ENCODE results near the gene DNAH7.
A peak's percentile ranks its signal among the peaks of the same experiment; 100 is the strongest.
"Not testable (repeated sequence)": the region's sequence is repeated elsewhere in the genome, so short reads cannot be mapped to it uniquely, and the experiment has no call there.

DNAH7 gene

DNA sequence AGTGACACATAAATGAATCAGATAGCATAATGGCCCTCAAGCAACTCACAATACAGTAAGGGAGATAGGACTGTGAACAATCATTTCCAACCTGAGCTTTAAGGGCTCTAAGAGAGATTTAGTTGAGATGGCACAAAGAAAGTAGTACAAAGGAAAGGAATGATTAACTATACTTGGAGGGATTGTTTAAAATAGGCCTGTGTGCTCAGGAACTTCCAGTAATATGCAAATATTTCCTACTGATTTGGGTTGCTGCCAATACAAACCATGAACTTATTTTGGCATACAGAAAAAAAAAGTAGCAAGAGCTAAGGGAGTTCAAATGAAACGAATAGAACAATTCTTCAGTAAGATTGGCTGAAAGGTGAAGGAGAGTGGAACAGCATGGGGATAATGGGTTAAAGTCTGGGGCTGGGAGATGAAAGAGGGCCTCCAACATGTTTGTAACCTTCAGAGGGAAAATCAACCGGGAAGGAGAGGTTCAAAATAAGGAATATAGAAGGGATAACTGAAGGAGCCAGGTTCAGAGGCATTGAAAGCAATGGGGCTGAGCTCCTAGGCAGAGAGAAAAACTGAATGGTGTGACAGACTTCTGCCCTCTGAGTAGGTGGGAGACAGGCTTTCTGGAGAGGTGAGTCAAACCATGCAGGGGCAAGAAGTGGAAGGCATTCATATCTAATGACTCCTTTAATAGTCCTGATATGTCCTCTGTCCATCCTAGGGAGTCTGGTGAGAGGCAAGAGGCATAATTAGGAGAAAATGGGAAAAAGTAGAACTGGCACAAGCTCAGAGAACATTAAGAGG, 83.5 kb downstream of the DNAH7 start:
- no peak for DNase-seq
- peaks cover 0 to 4% of the 10 kb centered on the region in 2 donors for H3K27me3 Mint-ChIP-seq
- peaks cover 5 to 8% of the 10 kb centered on the region in 2 donors for H3K4me1 Mint-ChIP-seq
- no peak overlapping the region for H3K4me3 Mint-ChIP-seq
- peaks cover 0 to 2% of the 10 kb centered on the region in 2 donors for H3K9me3 Mint-ChIP-seq
- no peak for ATAC-seq (replicated peaks)
- H3K36me3 Mint-ChIP-seq, result peaks cover 0 to 7% of the 10 kb centered on the region in 2 donors
- H3K27ac Mint-ChIP-seq, result no peak overlapping the region

DNA sequence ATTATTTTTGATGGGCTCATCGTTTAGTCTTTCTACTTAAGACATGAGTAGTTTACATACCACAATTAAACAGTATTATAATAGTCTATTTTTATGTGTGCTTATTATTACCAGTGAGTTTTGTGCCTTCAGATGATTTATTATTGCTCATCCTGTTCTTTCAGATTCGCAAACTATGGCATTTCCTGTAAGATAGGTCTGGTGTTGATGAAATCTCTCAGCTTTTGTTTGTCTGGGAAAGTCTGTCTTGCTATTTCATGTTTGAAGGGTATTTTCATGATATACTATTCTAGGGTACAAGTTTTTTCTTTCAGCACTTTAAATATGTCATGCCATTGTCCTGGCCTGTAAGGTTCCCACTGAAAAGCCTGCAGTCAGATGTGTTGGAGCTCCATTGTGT, 101.3 kb downstream of the DNAH7 start:
- H3K9me3 Mint-ChIP-seq, result peaks cover 0 to 5% of the 10 kb centered on the region in 2 donors
- no peak for DNase-seq
- peaks cover 5 to 6% of the 10 kb centered on the region in 2 donors for H3K27me3 Mint-ChIP-seq
- H3K4me3 Mint-ChIP-seq, result no peak overlapping the region
- H3K4me1 Mint-ChIP-seq, result peaks cover 2 to 6% of the 10 kb centered on the region in 2 donors
- no peak overlapping the region for H3K27ac Mint-ChIP-seq
- peaks cover 0 to 4% of the 10 kb centered on the region in 2 donors for H3K36me3 Mint-ChIP-seq
- ATAC-seq (replicated peaks), result no peak

DNA sequence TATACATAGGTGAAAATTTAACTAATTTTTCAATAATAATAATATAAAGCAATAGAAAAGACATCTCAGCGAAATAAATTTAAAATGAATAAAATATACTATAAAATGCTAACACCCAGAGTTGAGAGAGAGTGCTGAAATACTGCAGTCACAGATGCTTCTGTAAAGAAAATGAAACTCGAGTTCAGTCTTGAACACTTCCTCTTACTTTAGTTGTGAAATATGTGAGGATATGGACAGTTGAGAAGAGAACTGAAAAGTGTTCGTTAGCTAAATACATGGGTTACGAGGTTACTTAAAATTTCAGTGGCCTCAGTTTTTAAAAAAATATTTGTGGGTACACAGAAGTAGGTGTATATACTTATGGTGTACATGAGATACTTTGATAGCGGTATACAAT, 106.8 kb downstream of the DNAH7 start:
- Mint-ChIP-seq H3K27me3 (peaks cover 0 to 7% of the 10 kb centered on the region in 2 donors), H3K27ac (no peak overlapping the region), H3K9me3 (peaks cover 0 to 6% of the 10 kb centered on the region in 2 donors), H3K36me3 (peaks cover 3 to 12% of the 10 kb centered on the region in 2 donors), H3K4me1 (peaks cover 4 to 10% of the 10 kb centered on the region in 2 donors), H3K4me3 (no peak overlapping the region)
- peak; percentile 65 to 80 for ATAC-seq (replicated peaks)
- no peak for DNase-seq

DNA sequence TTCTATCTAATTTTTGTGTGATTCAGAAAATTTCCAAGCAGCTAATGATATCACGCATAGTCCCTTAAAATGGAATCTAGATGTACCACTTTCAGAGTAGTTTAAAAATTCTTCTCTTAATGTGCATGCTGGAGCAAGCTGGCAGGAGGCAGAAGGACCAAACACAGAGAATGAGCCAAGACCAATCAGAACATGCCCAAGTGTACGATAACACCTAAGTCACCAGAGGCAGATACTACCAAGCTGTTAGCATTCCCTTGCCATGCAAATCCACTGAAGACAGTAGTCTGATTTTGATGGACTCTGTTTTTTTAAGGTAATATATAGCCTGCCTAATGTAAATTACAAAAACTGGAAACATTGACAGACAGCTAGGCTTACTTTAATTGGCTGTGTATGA, 109.3 kb downstream of the DNAH7 start:
- Mint-ChIP-seq H3K36me3 (peaks cover 6 to 21% of the 10 kb centered on the region in 2 donors), H3K4me3 (no peak overlapping the region), H3K9me3 (peaks cover 0 to 5% of the 10 kb centered on the region in 2 donors), H3K27ac (no peak overlapping the region), H3K4me1 (peaks cover 4 to 10% of the 10 kb centered on the region in 2 donors), H3K27me3 (peaks cover 0 to 3% of the 10 kb centered on the region in 2 donors)
- ATAC-seq (replicated peaks) (no peak), DNase-seq (no peak)

DNA sequence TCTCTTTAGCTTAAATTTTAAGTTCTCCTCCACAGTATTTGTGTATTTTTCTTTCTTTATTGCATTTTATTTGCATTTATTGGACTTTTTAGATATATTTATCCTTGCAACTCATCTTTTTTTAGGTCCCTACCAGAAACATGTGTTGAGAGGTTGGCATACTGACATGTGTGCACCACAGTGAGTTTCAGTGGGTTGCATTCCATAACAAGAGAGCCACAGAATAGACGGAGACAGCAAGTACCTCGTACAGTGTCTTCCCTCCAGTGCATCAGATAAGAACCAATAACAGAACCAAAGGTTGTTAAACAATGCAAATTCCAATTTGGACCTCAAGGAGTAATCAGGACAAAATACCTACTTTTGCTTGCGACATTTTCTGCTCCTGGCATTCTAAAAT, 111.9 kb downstream of the DNAH7 start:
- Mint-ChIP-seq H3K9me3 (peaks cover 6 to 11% of the 10 kb centered on the region in 2 donors), H3K27ac (no peak overlapping the region), H3K4me3 (no peak overlapping the region), H3K4me1 (no peaks in the 10 kb centered on the region), H3K27me3 (peaks cover 0 to 6% of the 10 kb centered on the region in 2 donors), H3K36me3 (peaks cover 11 to 28% of the 10 kb centered on the region in 2 donors)
- DNase-seq, result no peak
- no peak for ATAC-seq (replicated peaks)

DNA sequence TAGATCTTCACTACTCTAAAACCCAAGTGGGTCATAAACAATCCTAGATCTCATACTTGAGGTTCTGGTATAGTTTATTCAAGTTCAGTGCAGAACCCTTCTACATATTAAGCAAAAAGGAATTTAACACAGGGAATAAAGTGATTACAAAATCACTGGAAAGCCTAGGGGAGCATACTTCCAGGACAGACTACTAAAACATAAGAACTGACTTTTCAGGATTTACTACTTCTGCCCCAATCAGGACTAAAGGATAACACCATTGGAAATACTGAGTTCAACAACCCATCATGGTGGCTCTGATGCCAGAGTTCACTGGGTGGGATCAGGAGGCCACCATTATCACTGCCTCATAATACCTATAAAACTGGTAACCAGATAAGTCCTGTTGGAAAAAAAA, 123.6 kb downstream of the DNAH7 start:
- DNase-seq (no peak), ATAC-seq (replicated peaks) (no peak)
- Mint-ChIP-seq H3K4me3 (no peak overlapping the region), H3K4me1 (peaks cover 0 to 3% of the 10 kb centered on the region in 2 donors), H3K27me3 (no peaks in the 10 kb centered on the region), H3K9me3 (peaks cover 14% of the 10 kb centered on the region in 2 donors), H3K27ac (no peak overlapping the region), H3K36me3 (peaks cover 21 to 23% of the 10 kb centered on the region in 2 donors)

DNA sequence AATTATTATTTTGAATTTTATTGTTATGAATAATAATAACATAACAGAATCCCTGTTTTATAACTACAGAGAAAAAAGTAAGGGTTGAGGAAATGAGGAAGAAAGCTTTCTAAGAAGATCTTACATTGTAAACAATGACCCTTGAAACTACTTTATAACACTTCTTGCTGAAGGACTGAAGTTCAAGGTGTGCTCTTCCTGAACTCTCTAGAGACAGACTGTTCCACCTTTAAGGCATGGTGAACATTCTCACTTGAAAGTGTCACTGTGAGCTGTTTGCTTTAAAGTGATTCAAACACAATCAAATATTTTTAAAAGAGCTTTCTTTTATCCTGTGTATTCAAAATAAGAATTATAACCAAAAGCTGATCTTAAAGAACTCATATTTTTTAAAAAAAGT, 131.5 kb downstream of the DNAH7 start:
- Mint-ChIP-seq H3K9me3 (peaks cover 1 to 5% of the 10 kb centered on the region in 2 donors), H3K27me3 (no peaks in the 10 kb centered on the region), H3K27ac (no peak overlapping the region), H3K4me3 (no peak overlapping the region), H3K4me1 (peaks cover 0 to 2% of the 10 kb centered on the region in 2 donors), H3K36me3 (peaks cover 14 to 17% of the 10 kb centered on the region in 2 donors)
- DNase-seq (no peak), ATAC-seq (replicated peaks) (no peak)

DNA sequence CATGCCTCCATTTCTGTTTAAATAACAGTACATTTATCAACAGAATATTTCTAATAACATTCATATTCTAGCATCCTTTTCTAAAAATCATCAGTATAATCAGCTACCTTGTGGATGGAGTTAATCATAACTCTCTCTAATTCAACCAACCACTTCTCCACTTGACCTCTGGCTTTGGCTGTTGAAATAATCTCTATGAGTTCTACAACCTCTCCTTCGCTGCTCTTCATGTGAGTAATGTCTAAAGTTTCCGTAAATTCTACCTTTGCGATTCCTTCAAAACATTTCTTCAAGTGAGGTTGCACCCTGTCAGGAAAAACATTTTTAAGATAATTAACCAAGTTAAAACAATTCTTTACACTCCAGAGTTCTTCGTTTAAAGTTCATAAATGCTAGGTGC, 134.2 kb downstream of the DNAH7 start:
- no peaks in the 10 kb centered on the region for H3K9me3 Mint-ChIP-seq
- no peaks in the 10 kb centered on the region for H3K27me3 Mint-ChIP-seq
- ATAC-seq (replicated peaks) (no peak), DNase-seq (no peak)
- H3K27ac Mint-ChIP-seq, result no peak overlapping the region
- peaks cover 9 to 27% of the 10 kb centered on the region in 2 donors for H3K36me3 Mint-ChIP-seq
- H3K4me3 Mint-ChIP-seq, result no peak overlapping the region
- peaks cover 0 to 2% of the 10 kb centered on the region in 2 donors for H3K4me1 Mint-ChIP-seq

DNA sequence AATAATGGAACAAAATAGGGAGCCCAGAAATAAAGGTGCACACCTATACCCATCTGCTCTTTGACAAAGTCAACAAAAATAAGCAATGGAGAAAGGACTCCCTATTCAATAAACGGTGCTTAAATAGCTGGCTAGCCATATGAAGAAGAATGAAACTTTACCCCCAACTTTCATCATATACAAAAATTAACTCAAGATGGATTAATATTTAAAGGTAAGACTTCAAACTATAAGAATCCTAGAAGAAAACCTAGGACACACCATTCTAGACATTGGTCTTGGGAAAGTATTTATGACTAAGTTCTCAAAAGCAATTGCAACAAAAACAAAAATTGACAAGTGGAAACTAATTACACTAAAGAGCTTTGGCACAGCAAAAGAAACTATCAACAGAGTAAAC, 139.1 kb downstream of the DNAH7 start:
- Mint-ChIP-seq H3K4me3 (no peak overlapping the region), H3K4me1 (peaks cover 0 to 2% of the 10 kb centered on the region in 2 donors), H3K27ac (no peak overlapping the region), H3K27me3 (no peaks in the 10 kb centered on the region), H3K9me3 (no peaks in the 10 kb centered on the region), H3K36me3 (peaks cover 3 to 27% of the 10 kb centered on the region in 2 donors)
- ATAC-seq (replicated peaks) (no peak), DNase-seq (no peak)

DNA sequence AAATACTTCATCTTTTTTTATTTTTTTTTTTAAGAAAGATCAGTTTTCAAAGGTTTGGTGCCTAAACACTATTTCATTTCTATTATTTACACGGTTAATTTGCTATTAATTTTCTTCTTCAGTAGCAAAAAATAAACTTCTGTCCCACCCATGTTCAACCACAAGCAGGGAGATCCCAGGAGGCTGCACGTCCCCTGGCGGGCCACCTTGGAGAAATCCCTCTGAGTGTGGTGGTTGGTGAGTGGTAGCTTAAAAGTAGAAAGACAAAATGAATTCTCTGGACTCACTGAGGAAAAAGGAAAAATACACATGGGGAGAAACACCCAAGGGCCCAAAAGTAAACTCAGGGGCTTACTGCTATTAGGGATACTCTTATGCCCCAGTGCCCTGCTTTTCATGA, 143.5 kb downstream of the DNAH7 start:
- ATAC-seq (replicated peaks) (no peak), DNase-seq (no peak)
- Mint-ChIP-seq H3K4me1 (no peaks in the 10 kb centered on the region), H3K36me3 (peaks cover 10 to 24% of the 10 kb centered on the region in 2 donors), H3K4me3 (no peak overlapping the region), H3K27me3 (no peaks in the 10 kb centered on the region), H3K27ac (no peak overlapping the region), H3K9me3 (peaks cover 4% of the 10 kb centered on the region in 2 donors)

DNA sequence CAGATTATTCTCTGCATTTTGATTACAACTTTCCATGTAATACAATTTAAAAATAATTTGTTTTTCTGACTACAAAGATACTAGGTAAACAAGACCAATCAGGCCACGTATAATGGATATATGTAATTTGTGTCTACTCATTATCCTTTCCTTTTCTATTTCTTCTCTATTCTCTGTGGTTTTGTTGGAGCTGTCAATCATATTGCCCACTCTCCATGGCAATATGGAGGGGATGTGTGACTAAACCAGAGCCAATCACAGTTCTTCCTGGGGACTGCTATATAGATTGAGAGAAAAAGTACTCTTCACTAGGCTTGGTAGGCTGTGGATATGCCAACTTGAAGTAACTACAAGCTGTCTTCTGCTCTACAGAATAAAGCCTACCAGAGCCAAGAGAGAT, 144.7 kb downstream of the DNAH7 start:
- peaks cover 14 to 19% of the 10 kb centered on the region in 2 donors for H3K36me3 Mint-ChIP-seq
- H3K4me3 Mint-ChIP-seq, result no peak overlapping the region
- ATAC-seq (replicated peaks) (no peak), DNase-seq (no peak)
- no peak overlapping the region for H3K27ac Mint-ChIP-seq
- H3K27me3 Mint-ChIP-seq, result no peaks in the 10 kb centered on the region
- H3K4me1 Mint-ChIP-seq, result no peaks in the 10 kb centered on the region
- H3K9me3 Mint-ChIP-seq, result peaks cover 5 to 8% of the 10 kb centered on the region in 2 donors

DNA sequence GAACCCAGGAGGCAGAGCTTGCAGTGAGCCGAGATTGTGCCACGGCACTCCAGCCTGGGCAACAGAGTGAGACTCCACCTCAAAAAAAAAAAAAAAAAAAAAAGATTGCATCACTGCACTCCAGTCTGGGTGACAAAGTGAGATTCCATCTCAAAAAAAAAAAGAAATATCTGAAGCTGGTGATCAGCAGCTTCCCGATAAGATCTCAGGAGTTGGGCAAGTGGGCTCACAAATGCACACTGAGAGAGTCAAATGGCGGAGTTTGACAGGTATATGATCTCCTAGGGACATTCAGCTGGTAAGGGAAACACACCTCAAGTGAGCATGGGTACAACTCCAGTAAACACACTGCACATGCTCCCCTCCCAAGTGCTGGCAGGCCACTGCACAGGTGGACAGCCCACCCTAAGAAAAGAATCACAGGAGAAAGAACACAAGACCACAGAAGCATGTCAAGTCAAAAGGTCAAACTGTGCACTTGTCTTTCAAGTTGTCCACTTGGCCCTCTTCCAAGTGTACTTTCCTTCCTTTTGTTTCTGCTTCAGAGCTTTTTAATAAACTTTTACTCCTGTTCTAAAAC, 151.5 kb downstream of the DNAH7 start:
- H3K9me3 Mint-ChIP-seq; H3K4me1 Mint-ChIP-seq; H3K27me3 Mint-ChIP-seq; H3K4me3 Mint-ChIP-seq; ATAC-seq (replicated peaks); H3K27ac Mint-ChIP-seq; DNase-seq: not testable (repeated sequence)
- peaks cover 23% of the 10 kb centered on the region in 2 donors for H3K36me3 Mint-ChIP-seq

DNA sequence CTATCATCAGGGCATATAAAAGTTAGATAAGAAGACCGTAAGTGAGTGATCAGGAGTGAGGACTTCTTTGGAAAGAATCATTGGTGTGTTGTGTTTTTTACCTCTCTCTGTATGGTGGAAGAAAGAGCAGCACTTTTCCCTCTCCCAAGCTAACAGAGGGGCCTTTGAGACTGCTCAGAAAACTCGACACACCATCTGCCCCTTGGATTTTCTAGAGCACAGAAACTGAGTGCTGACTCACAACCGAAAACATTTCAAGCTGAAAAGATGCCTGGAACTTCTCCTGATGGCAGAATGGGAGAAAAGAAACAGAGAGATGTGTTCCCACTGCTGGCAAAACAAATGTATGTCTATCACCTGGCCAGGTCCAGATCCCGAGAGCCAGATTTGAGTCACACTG, 156.6 kb downstream of the DNAH7 start:
- no peak for ATAC-seq (replicated peaks)
- Mint-ChIP-seq H3K36me3 (peaks cover 2 to 4% of the 10 kb centered on the region in 2 donors), H3K4me1 (no peaks in the 10 kb centered on the region), H3K27me3 (peaks cover 0 to 7% of the 10 kb centered on the region in 2 donors), H3K9me3 (no peaks in the 10 kb centered on the region), H3K27ac (no peak overlapping the region), H3K4me3 (no peak overlapping the region)
- no peak for DNase-seq

DNA sequence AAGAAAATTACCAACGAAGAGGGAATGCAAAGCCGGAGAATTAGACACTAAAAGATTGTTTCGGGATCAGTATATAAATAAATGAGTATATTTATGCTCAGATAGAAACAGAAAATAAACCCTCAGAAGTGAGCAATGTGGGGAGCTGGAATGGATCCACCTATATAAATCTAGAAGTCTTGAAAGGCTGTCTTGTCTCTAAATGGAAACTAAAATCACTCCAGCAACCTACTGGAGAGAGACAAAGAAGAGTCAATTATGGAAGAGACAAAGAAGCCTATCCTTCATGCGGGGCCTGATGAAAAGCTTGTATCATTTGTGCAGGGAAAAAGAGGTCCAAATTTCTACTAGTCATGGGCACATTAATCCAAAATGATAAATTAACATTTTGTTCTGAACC, 158.1 kb downstream of the DNAH7 start:
- Mint-ChIP-seq H3K4me3 (no peak overlapping the region), H3K4me1 (no peaks in the 10 kb centered on the region), H3K27ac (no peak overlapping the region), H3K36me3 (peaks cover 2 to 4% of the 10 kb centered on the region in 2 donors), H3K9me3 (no peaks in the 10 kb centered on the region), H3K27me3 (peaks cover 0 to 7% of the 10 kb centered on the region in 2 donors)
- DNase-seq, result no peak
- no peak for ATAC-seq (replicated peaks)

DNA sequence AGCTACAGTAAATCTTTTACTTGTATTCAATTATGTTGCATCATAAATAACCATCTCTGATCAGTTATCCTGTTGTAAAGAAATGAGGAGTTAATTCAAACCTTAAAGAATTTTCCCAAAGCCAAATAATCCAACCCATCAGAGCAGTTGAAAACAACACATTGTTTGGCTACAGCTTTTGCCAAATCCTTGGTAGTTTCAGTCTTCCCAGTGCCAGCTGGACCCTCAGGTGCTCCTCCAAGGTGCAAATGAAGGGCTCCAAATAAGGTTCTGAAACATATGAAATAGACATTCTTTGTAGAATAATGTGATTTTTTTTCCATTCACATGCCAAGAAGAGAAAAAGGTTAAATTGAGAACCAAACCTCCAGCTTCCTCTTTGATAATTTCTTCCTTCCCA, 158.7 kb downstream of the DNAH7 start:
- peaks cover 0 to 7% of the 10 kb centered on the region in 2 donors for H3K27me3 Mint-ChIP-seq
- DNase-seq, result no peak
- peaks cover 2 to 4% of the 10 kb centered on the region in 2 donors for H3K36me3 Mint-ChIP-seq
- H3K4me3 Mint-ChIP-seq, result no peak overlapping the region
- H3K9me3 Mint-ChIP-seq, result no peaks in the 10 kb centered on the region
- ATAC-seq (replicated peaks), result no peak
- H3K4me1 Mint-ChIP-seq, result no peaks in the 10 kb centered on the region
- no peak overlapping the region for H3K27ac Mint-ChIP-seq

Data from stimulated activated naive B cell treated with anti-CD40 and anti-IgM and Interleukin-4, amounts not matched to agents 10 μg/mL and 1 μg/mL and 100 μg/mL, for 72 hours (primary cell).